ENCODE data around the gene ZNF311. TPM values are rescaled to one million over a fixed set of nuclear protein-coding genes. Genes with fewer than 3 reads are reported as not detected.

ZNF311 gene
- polyA plus RNA-seq, 3 donors = 0.05 TPM; not detected in 1

GRCh38 chr6:29028821-29029220 lies 23.7 kb upstream of the ZNF311 start:
- Histone ChIP-seq H3K4me2 (replicated peaks; ENCODE audit: extremely low read depth, low read length, poor library complexity, severe bottlenecking) (no peak overlapping the region), H3K9ac (ENCODE audit: insufficient read depth, low read length, poor library complexity, severe bottlenecking) (no peak overlapping the region), H4K20me1 (ENCODE audit: insufficient read depth, low read length) (no peaks in the 10 kb centered on the region), H3K27ac (ENCODE audit: low read depth in 1 of 2, low read length in 2 of 2) (no peak overlapping the region), H3K9me3 (replicated peaks in 1 of 2; ENCODE audit: control insufficient read depth in 1 of 2, insufficient read depth in 1 of 2, low read length in 2 of 2) (no peaks in the 10 kb centered on the region), H3K4me3 (replicated peaks in 1 of 3; ENCODE audit: low read depth in 2 of 3, low read length in 3 of 3) (no peak overlapping the region), H3K4me1 (ENCODE audit: control insufficient read depth in 1 of 2, insufficient read depth in 2 of 2, low read length in 2 of 2) (no peaks in the 10 kb centered on the region), H2AFZ (ENCODE audit: insufficient read depth, low read depth, low read length, poor library complexity, severe bottlenecking) (no peak overlapping the region), H3K79me2 (ENCODE audit: insufficient read depth, low read length) (no peaks in the 10 kb centered on the region), H3K27me3 (ENCODE audit: control insufficient read depth in 2 of 2, insufficient read depth in 2 of 2, low read length in 2 of 2) (peaks cover 4 to 28% of the 10 kb centered on the region in 2 donors), H3K36me3 (replicated peaks in 1 of 2; ENCODE audit: control insufficient read depth in 1 of 2, insufficient read depth in 2 of 2, low read length in 2 of 2) (no peaks in the 10 kb centered on the region)
- H3K9me3 Mint-ChIP-seq = peaks cover 0 to 2% (median 0%) of the 10 kb centered on the region in 7 donors
- intact Hi-C loops (cut with micrococcal nuclease) = no loop called here
- no peak overlapping the region for H3K27ac Mint-ChIP-seq
- H3K4me3 Mint-ChIP-seq = peak overlapping the region in 1 of 2 donors; percentile 21
- H3K4me1 Mint-ChIP-seq = no peaks in the 10 kb centered on the region
- WGBS (ENCODE audit: insufficient coverage) = 98% methylated on average over 10 of the region's 13 CpGs
- no peaks in the 10 kb centered on the region for H3K36me3 Mint-ChIP-seq
- no peak for TF ChIP-seq CTCF (IDR thresholded peaks at IDR 0.05)
- DNase-seq = no peak
- peaks cover 9 to 22% (median 19%) of the 10 kb centered on the region in 3 donors for H3K27me3 Mint-ChIP-seq (ENCODE audit: low read depth in 3 of 3)

GRCh38 chr6:29025927-29026585 lies 20.9 kb upstream of the ZNF311 start:
- H3K27me3 Mint-ChIP-seq (ENCODE audit: low read depth in 3 of 3) = peaks cover 25 to 37% (median 25%) of the 10 kb centered on the region in 3 donors
- WGBS (ENCODE audit: insufficient coverage) = no CpG with 5 or more reads among the region's 2 CpGs
- no peaks in the 10 kb centered on the region for H3K36me3 Mint-ChIP-seq

More at GRCh38 chr6:29025927-29026585, 20.9 kb upstream of the ZNF311 start:
- Histone ChIP-seq H3K27me3 (ENCODE audit: control insufficient read depth in 2 of 2, insufficient read depth in 2 of 2, low read length in 2 of 2) (peaks cover 10 to 28% of the 10 kb centered on the region in 2 donors), H4K20me1 (ENCODE audit: insufficient read depth, low read length) (no peaks in the 10 kb centered on the region), H3K79me2 (ENCODE audit: insufficient read depth, low read length) (no peaks in the 10 kb centered on the region), H3K4me1 (ENCODE audit: control insufficient read depth in 1 of 2, insufficient read depth in 2 of 2, low read length in 2 of 2) (no peaks in the 10 kb centered on the region), H3K9ac (ENCODE audit: insufficient read depth, low read length, poor library complexity, severe bottlenecking) (no peak overlapping the region), H2AFZ (ENCODE audit: insufficient read depth, low read depth, low read length, poor library complexity, severe bottlenecking) (no peak overlapping the region), H3K36me3 (replicated peaks in 1 of 2; ENCODE audit: control insufficient read depth in 1 of 2, insufficient read depth in 2 of 2, low read length in 2 of 2) (no peaks in the 10 kb centered on the region), H3K4me3 (replicated peaks in 1 of 3; ENCODE audit: low read depth in 2 of 3, low read length in 3 of 3) (no peak overlapping the region), H3K27ac (ENCODE audit: low read depth in 1 of 2, low read length in 2 of 2) (no peak overlapping the region), H3K9me3 (replicated peaks in 1 of 2; ENCODE audit: control insufficient read depth in 1 of 2, insufficient read depth in 1 of 2, low read length in 2 of 2) (no peaks in the 10 kb centered on the region), H3K4me2 (replicated peaks; ENCODE audit: extremely low read depth, low read length, poor library complexity, severe bottlenecking) (no peak overlapping the region)
- no peaks in the 10 kb centered on the region for H3K4me1 Mint-ChIP-seq
- H3K9me3 Mint-ChIP-seq = peaks cover 0 to 4% (median 0%) of the 10 kb centered on the region in 7 donors
- DNase-seq = no peak
- intact Hi-C loops (cut with micrococcal nuclease) = no loop called here
- TF ChIP-seq CTCF (IDR thresholded peaks at IDR 0.05) = no peak
- H3K4me3 Mint-ChIP-seq = no peak overlapping the region
- H3K27ac Mint-ChIP-seq = no peak overlapping the region

All from CD14-positive monocyte (primary cell).